ENCODE measurements around the gene ZNF549. TPM values are rescaled to one million over a fixed set of nuclear protein-coding genes. Genes with fewer than 3 reads are reported as not detected.
A peak's percentile ranks its signal among the peaks of the same experiment; 100 is the strongest.
"Not testable (repeated sequence)": the region's sequence is repeated elsewhere in the genome, so short reads cannot be mapped to it uniquely, and the experiment has no call there.

The ZNF549 gene
- 9.0 TPM for total RNA-seq

DNA sequence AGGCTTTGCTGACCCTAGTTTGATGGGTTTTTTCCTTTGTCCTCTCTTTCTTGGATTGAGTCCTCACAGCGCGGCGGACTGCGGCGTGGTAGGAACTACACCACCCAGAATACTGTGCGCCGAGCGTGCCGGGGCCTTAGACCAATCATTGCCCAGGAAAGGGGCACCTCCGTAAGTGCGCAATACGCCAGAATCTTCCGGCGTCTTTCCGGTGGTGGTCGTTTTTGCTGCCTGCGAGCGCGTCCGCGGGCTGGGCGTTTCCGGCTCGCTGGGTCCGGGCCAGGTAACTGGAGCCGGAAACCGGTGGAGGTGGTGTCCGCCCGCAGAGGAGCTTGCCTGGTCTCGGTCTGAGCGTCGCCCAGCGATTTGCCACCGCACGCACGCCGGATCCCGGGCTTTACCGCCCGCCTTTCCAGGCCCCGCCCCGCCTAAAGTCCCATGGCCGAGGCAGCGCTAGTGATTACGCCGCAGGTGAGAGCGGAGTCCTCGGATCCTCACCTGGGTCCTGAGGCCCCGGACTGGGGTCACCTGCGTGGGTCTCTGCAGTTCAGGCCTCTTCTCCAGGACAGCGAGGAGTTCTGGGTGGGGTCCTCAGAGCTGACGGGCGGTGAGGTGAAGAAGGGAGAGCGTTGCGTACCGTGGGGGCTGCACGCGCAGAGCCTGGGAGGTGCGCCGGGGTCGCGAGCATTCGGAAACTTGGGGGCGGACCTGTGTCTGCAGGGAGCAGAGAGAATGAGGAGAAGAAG, at the start of gene ZNF549:
TSS of gene ZNF549 (plus strand) at position 221 of the 746 bp plus-strand sequence. CDS start at position 439, 218 bp downstream.
- peak; percentile 91 for DNase-seq

- peak; percentile 80 for DNase-seq
These were observed 39.5 kb upstream of the ZNF549 start, which contains the start of gene ZNF419 for GRCh38 chr19:57487477-57488298. TSS of gene ZNF419 (plus strand) at chr19:57487750. CDS start at chr19:57487951, 201 bp downstream.

DNA sequence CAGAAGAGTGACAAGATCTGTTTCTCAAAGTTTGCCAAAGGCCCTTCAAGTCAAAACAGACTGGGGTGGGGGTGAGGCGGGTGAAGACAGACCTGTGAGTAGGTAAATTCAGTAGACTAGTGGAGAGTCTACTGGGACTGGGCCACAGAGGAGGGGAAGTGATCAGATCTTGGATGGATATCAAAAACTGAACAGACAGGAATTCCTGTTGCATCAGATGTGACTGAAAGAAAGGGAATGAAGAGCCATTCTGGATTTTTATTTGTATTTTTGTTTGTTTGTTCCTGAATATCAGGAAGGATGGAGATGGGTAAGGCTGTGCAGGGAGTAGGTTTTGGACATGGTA, 38.9 kb upstream of the ZNF549 start:
- not testable (repeated sequence) for DNase-seq

DNA sequence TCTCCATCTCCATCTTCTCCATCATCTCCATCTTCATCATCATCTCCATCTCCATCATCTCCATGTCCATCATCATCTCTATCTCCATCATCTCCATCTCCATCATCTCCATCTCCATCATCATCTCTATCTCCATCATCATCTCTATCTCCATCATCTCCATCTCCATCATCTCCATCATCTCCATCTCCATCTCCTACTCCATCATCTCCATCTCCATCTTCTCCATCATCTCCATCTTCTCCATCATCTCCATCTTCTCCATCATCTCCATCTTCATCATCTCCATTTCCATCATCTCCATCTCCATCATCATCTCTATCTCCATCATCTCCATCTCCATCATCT, 27.9 kb upstream of the ZNF549 start:
- DNase-seq = not testable (repeated sequence)

DNA sequence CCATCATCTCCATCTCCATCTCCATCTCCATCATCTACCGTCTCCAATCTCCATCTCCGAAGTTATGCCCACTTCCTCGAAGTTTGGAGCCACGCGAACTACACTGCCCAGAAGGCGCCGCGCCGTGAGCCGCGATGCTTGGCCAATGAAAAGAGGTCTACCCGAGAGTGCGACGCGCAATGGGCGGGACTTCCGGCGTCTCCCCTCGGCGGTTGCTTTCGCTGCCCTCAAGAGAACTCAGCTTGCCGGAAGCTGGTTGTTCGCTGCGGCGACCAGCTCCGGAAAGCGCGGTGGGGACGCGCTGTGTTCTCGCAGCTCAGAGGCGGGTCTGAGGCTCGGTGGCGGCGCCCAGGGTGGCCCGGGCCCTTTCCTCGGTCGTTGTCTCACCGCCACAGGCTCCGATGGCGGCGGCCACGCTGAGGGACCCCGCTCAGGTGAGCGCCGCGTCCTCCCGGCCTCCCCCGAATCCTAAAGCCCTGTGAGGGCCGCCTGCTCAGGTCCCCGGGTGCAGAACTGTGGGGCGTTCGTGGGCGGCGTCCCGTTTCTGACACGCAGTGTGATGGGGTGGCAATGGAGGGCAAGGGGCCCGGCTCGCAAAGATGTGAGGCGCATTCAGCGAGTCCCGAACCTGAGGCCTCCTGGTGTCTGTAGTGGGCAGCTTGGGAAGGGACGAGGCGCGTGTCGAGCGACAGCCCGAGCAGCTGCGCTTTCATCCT, 27.3 kb upstream of the ZNF549 start, which contains the start of gene ZNF773:
TSS of gene ZNF773 (plus strand) at position 259 of the 716 bp plus-strand sequence. CDS start at position 402, 143 bp downstream.
- peak; percentile 92 for DNase-seq

DNA sequence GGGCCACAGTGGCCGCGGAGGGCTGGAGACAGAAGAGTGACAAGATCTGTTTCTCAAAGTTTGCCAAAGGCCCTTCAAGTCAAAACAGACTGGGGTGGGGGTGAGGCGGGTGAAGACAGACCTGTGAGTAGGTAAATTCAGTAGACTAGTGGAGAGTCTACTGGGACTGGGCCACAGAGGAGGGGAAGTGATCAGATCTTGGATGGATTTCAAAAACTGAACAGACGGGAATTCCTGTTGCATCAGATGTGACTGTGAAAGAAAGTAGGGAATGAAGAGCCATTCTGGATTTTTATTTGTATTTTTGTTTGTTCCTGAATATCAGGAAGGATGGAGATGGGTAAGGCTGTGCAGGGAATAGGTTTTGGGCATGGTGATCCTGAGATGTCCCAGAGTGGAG, 26.8 kb upstream of the ZNF549 start:
- not testable (repeated sequence) for DNase-seq

GRCh38 chr19:57506163-57506562, 21.0 kb upstream of the ZNF549 start:
- no peak for DNase-seq

- DNase-seq = no peak
These were observed 15.7 kb upstream of the ZNF549 start for GRCh38 chr19:57511484-57511883.

- no peak for DNase-seq
These were observed 14.3 kb upstream of the ZNF549 start for GRCh38 chr19:57512845-57513244.

- DNase-seq = no peak
These were observed 11.9 kb upstream of the ZNF549 start for GRCh38 chr19:57515255-57515654.

- not testable (repeated sequence) for DNase-seq
These were observed 9.1 kb upstream of the ZNF549 start for GRCh38 chr19:57518021-57518420.

DNA sequence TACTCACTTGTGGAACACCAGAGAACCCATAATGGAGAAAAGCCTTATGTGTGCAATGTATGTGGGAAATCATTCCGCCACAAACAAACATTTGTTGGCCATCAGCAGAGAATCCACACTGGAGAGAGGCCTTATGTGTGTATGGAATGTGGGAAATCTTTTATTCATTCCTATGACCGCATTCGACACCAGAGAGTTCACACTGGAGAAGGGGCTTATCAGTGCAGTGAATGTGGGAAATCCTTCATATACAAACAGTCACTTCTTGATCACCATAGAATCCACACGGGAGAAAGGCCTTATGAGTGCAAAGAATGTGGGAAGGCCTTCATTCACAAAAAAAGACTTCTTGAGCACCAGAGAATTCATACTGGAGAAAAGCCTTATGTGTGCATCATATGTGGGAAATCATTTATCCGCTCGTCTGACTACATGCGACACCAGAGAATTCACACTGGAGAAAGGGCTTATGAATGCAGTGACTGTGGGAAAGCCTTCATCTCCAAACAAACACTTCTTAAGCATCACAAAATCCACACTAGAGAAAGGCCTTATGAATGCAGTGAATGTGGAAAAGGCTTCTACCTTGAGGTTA, 10.9 kb downstream of the ZNF549 start:
- no peak for DNase-seq

- DNase-seq = no peak
These were observed 19.4 kb downstream of the ZNF549 start for GRCh38 chr19:57546513-57546912.

GRCh38 chr19:57552432-57552831, 25.3 kb downstream of the ZNF549 start:
- no peak for DNase-seq

GRCh38 chr19:57557659-57558058, 30.5 kb downstream of the ZNF549 start:
- no peak for DNase-seq

- DNase-seq = no peak
These were observed 31.4 kb downstream of the ZNF549 start for GRCh38 chr19:57558525-57558924.

DNA sequence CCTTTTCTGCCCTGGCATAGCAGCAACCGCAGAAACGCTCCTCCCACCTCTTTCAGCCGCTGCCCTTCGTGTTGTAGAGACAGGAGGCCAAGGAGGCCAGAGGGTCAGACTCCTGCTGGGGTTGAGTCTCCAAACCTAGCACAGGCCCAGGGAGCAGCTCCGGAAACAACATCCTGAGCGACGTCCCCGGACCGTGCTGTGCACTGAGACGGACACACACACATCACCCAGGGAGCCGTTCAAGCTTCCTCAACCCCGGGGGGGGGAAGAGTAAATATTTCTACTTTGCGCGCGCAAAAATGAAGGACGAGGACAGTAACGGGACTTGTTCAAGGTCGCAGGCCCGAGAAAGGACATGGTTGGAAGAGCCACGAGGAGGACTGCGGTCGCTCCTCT, 31.9 kb downstream of the ZNF549 start:
- DNase-seq = no peak

DNA sequence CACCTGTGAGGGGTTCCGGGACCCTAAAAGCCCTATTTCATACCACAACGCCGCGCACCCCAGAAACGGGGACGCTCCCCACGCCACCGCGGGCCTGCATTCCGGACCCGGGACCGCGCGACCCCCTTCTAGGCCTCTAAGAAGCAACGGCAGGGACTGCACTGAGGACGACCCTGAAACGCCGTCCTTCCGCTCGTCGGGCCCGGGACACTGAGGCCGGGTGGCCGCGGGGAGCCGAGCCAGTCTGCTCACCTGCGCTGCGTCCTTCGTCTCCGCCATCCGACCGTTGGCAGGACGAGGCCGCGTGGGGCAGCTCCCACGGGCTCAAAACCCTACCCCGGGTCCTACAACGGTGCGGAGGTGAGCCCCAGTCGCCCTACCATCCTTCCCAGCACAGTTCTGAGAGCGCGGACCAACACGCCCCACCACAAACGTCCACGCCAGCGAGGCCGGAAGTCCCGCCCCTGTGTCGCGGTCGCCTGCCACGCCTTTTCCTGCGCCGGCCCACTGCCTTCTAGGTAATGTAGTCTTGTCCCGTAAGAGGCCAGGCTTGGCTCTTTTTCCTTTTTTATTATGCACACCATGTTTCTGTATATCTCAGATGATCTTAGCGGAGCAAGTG, 32.4 kb downstream of the ZNF549 start, which contains the start of gene ZNF550:
TSS of gene ZNF550 (minus strand) at position 460 of the 622 bp plus-strand sequence. CDS start at position 279, 181 bp downstream.
- DNase-seq = peak; percentile 80

DNA sequence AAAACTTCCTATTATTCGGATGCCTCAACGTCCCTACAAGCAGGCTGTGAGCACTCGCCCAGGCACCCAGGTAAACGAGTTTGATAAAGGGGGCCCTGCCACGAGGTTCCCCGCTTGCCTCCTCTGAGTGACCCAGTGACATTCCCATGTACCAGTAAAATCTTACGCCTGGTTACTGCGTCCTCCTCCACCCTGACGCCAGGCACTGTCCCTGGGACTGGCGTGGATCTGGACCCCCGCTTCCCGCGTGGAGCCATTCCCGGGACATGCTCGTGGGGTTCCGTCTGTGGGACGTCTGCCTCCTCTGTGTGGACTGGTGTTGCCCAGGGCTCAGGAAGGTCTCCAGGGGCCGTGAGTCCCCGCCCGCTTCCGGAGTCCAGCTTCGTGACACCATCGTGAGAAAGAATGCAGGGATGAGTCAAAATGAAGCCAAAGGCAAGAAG, 32.9 kb downstream of the ZNF549 start:
- peak; percentile 3 for DNase-seq

GRCh38 chr19:57563547-57563946, 36.4 kb downstream of the ZNF549 start:
- no peak for DNase-seq

Data from skin of body (tissue), 2 donors.